ENCODE data around the gene DHRS1.

DHRS1 gene

GRCh38 chr14:24299255-24300191 is at the start of gene DHRS1, which contains the start of gene NOP9:
Gene DHRS1, minus strand, starts transcription at chr14:24299780. Its CDS starts 674 bp downstream, at chr14:24299106.
Gene NOP9, plus strand, starts transcription at chr14:24299850. Its CDS starts 105 bp downstream, at chr14:24299955.
- DNase-seq (ENCODE audit: low read depth in 2 of 2): peak; percentile 80 to 82

- DNase-seq (ENCODE audit: low read depth in 2 of 2): no peak
Observed at GRCh38 chr14:24348186-24348585, 48.6 kb upstream of the DHRS1 start.

- DNase-seq (ENCODE audit: low read depth in 2 of 2): no peak
Observed at GRCh38 chr14:24347134-24347533, 47.6 kb upstream of the DHRS1 start.

GRCh38 chr14:24343795-24344660 is 44.4 kb upstream of the DHRS1 start:
- no peak for DNase-seq (ENCODE audit: low read depth in 2 of 2)

- DNase-seq (ENCODE audit: low read depth in 2 of 2): no peak
Observed at GRCh38 chr14:24342889-24343288, 43.3 kb upstream of the DHRS1 start.

GRCh38 chr14:24340606-24341005 is 41.0 kb upstream of the DHRS1 start:
- no peak for DNase-seq (ENCODE audit: low read depth in 2 of 2)

GRCh38 chr14:24339284-24340151 is 39.9 kb upstream of the DHRS1 start, which contains the start of gene RIPK3:
Gene RIPK3, minus strand, starts transcription at chr14:24339991. Its CDS starts 165 bp downstream, at chr14:24339826.
- peak in 1 of 2 donors; percentile 37 for DNase-seq (ENCODE audit: low read depth in 2 of 2)

- no peak for DNase-seq (ENCODE audit: low read depth in 2 of 2)
Observed at GRCh38 chr14:24338843-24339242, 39.3 kb upstream of the DHRS1 start.

GRCh38 chr14:24337824-24338175 is 38.2 kb upstream of the DHRS1 start:
- DNase-seq (ENCODE audit: low read depth in 2 of 2): no peak

GRCh38 chr14:24337144-24337823 is 37.7 kb upstream of the DHRS1 start:
- no peak for DNase-seq (ENCODE audit: low read depth in 2 of 2)

- DNase-seq (ENCODE audit: low read depth in 2 of 2): no peak
Observed at GRCh38 chr14:24335461-24336171, 36.0 kb upstream of the DHRS1 start.

GRCh38 chr14:24334431-24335291 is 35.1 kb upstream of the DHRS1 start, which contains the start of gene ADCY4:
Gene ADCY4, minus strand, starts transcription at chr14:24335071. Its CDS starts 419 bp downstream, at chr14:24334652.
- no peak for DNase-seq (ENCODE audit: low read depth in 2 of 2)

- peak; percentile 57 to 77 for DNase-seq (ENCODE audit: low read depth in 2 of 2)
Observed at GRCh38 chr14:24332268-24332993, 32.9 kb upstream of the DHRS1 start.

- DNase-seq (ENCODE audit: low read depth in 2 of 2): no peak
Observed at GRCh38 chr14:24331731-24332267, 32.2 kb upstream of the DHRS1 start.

GRCh38 chr14:24330973-24331674 is 31.5 kb upstream of the DHRS1 start:
- DNase-seq (ENCODE audit: low read depth in 2 of 2): no peak

GRCh38 chr14:24329736-24330135 is 30.2 kb upstream of the DHRS1 start:
- DNase-seq (ENCODE audit: low read depth in 2 of 2): peak; percentile 56 to 59

- DNase-seq (ENCODE audit: low read depth in 2 of 2): no peak
Observed at GRCh38 chr14:24329073-24329663, 29.6 kb upstream of the DHRS1 start.
